Breast epithelium (tissue), 4 donors: ENCODE measurements around the gene CACNG8. TPM values are rescaled to one million over a fixed set of nuclear protein-coding genes. Genes with fewer than 3 reads are reported as not detected.

Experiments used
- DNase-seq, 2 donors: peaks; one replicate each; pipeline ENCODE4 v3.0.0-alpha.2; 2019; ENCODE audit warnings: low spot score in 2 of 2
- H3K27ac ChIP-seq, 2 donors: fragments of 200-600 bp; sonication (generic) in 1 of 2; one replicate each; pipeline ENCODE4 v1.5.1; 2016 to 2019; ENCODE audit warnings: mild to moderate bottlenecking in 1 of 2
- H3K27me3 ChIP-seq, 2 donors: fragments of 200-600 bp; sonication (generic) in 1 of 2; one replicate each; pipeline versions ENCODE4 v1.5.1 to v1.6.0; 2017 to 2019; ENCODE audit warnings: control low read depth in 1 of 2, mild to moderate bottlenecking in 1 of 2
- H3K36me3 ChIP-seq: fragments of 200-600 bp; one replicate; pipeline ENCODE4 v1.5.1; 2019
- H3K4me1 ChIP-seq, 2 donors: fragments of 200-600 bp; sonication (generic); one replicate each; pipeline ENCODE4 v1.5.1; 2016 to 2019; ENCODE audit warnings: control low read depth in 1 of 2
- H3K4me3 ChIP-seq, 3 donors: fragments of 200-600 bp; sonication (generic); 1 replicate in 2 of 3; 2 replicates in 1 of 3; pipeline ENCODE4 v1.5.1; 2016 to 2019; ENCODE audit warnings: mild to moderate bottlenecking in 3 of 3, moderate library complexity in 2 of 3
- H3K9me3 ChIP-seq, 2 donors: fragments of 200-600 bp; sonication (generic) in 1 of 2; one replicate each; pipeline ENCODE4 v1.5.1; 2016 to 2019; ENCODE audit warnings: control low read depth in 1 of 2
- POLR2A ChIP-seq: fragments of 450-650 bp; IDR thresholded peaks from one replicate; pipeline ENCODE4 v1.6.1; 2016; ENCODE audit warnings: antibody characterized with exemption, mild to moderate bottlenecking, moderate library complexity
- POLR2AphosphoS5 ChIP-seq, 3 donors: sonication (generic); formaldehyde crosslinking; IDR thresholded peaks; one replicate each; pipeline ENCODE4 v1.6.1; 2017; ENCODE audit warnings: antibody characterized with exemption in 3 of 3
- intact Hi-C: fragments of 100-400 bp; cut with DNase I; formaldehyde crosslinking; loops from one replicate; pipeline ENCODE4 v1.15.1; 2023; ENCODE audit warnings: low total_unique reads
- total RNA-seq, 3 donors: library from RNA; depleted of rRNA; stranded (reverse); fragments of >200 nt; gene quantifications; one replicate each; pipeline ENCODE4 v1.1.0, GENCODE V29; 2016
- TF ChIP-seq, protein P1 (sequence below), 3 donors: fragments of 450-650 bp; IDR thresholded peaks; one replicate each; pipeline ENCODE4 v1.5.1; 2016 to 2017; ENCODE audit warnings: antibody characterized with exemption in 3 of 3, mild to moderate bottlenecking in 3 of 3, moderate library complexity in 3 of 3

CACNG8 gene
- total RNA-seq, 3 donors from 2014 or later = under 0.01 TPM; not detected in 2

DNA sequence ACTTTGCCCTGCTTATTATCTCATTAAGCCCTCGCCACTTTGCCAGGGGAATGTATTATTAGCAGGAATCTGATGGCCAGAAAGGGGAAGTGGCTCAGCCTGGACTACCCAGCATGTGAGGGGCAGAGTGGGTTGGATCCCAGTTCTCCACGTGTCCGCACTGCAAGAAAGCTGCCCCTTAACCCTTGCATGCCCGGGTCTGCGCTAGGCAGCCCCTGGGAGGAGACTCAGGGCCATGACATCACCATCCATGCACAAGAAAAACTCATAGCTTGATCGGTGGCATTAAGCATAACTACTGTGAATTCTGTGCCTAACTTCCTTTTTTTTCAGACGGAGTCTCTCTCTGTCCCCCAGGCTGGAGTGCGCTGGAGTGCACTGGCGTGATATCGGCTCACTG lies 8.9 kb downstream of the CACNG8 start:
- Histone ChIP-seq H3K27ac (no peak overlapping the region), H3K4me3 (no peak overlapping the region), H3K36me3 (no peaks in the 10 kb centered on the region), H3K27me3 (peaks cover 0 to 29% of the 10 kb centered on the region in 2 donors), H3K9me3 (no peaks in the 10 kb centered on the region), H3K4me1 (no peaks in the 10 kb centered on the region)
- intact Hi-C loops = no loop called here
- no peak for DNase-seq
- no peak for TF ChIP-seq POLR2A

DNA sequence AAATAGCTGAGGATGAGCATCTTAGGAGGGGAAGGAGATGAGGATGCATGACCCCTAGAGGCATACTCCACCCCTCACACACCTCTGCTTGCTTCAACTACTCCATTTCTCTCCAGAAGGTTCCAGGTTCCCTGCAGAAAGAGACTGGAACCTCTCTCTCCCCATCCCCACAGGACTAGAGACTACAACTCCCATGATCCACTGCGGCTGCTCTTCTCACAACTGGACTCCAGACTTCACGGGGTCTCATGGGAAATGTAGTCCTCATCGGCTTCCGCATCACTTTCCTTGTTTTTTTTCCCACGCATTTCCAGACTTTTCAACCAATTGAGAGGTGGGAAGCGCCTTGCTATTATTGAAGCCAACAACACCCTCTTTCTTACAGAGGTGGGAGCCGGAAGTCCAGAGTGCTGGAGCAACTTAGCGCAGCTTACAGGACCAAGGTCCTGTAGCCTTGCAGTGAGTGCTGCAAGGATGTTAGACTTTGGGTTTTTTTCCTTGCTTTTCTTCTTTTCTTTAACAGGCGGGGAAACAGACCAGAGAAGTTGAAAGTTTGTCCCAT lies 14.8 kb downstream of the CACNG8 start:
- peak in 1 of 2 donors; percentile 59 for DNase-seq

GRCh38 chr19:53977991-53978731 lies 15.4 kb downstream of the CACNG8 start:
- intact Hi-C loops = no loop called here
- no peak for DNase-seq
- Histone ChIP-seq H3K27me3 (peaks cover 10 to 79% of the 10 kb centered on the region in 2 donors), H3K36me3 (no peaks in the 10 kb centered on the region), H3K27ac (no peak overlapping the region), H3K9me3 (no peaks in the 10 kb centered on the region), H3K4me3 (peak overlapping the region; percentile 11 to 55 (median 27)), H3K4me1 (no peaks in the 10 kb centered on the region)
- TF ChIP-seq, protein P1, sequence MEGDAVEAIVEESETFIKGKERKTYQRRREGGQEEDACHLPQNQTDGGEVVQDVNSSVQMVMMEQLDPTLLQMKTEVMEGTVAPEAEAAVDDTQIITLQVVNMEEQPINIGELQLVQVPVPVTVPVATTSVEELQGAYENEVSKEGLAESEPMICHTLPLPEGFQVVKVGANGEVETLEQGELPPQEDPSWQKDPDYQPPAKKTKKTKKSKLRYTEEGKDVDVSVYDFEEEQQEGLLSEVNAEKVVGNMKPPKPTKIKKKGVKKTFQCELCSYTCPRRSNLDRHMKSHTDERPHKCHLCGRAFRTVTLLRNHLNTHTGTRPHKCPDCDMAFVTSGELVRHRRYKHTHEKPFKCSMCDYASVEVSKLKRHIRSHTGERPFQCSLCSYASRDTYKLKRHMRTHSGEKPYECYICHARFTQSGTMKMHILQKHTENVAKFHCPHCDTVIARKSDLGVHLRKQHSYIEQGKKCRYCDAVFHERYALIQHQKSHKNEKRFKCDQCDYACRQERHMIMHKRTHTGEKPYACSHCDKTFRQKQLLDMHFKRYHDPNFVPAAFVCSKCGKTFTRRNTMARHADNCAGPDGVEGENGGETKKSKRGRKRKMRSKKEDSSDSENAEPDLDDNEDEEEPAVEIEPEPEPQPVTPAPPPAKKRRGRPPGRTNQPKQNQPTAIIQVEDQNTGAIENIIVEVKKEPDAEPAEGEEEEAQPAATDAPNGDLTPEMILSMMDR (IDR thresholded peaks at IDR 0.05) = no peak

More for the DNA sequence above, 14.8 kb downstream of the CACNG8 start:
- Histone ChIP-seq H3K9me3 (no peaks in the 10 kb centered on the region), H3K4me1 (no peaks in the 10 kb centered on the region), H3K27ac (no peak overlapping the region), H3K27me3 (peaks cover 7 to 74% of the 10 kb centered on the region in 2 donors), H3K36me3 (no peaks in the 10 kb centered on the region), H3K4me3 (peak overlapping the region; percentile 11 to 55 (median 27))
- intact Hi-C loops = no loop called here
- TF ChIP-seq POLR2A = no peak
- TF ChIP-seq, protein P1 (IDR thresholded peaks at IDR 0.05) = no peak
- no peak for TF ChIP-seq POLR2AphosphoS5 (IDR thresholded peaks at IDR 0.05)

GRCh38 chr19:53978975-53979801 lies 16.5 kb downstream of the CACNG8 start:
- Histone ChIP-seq H3K27me3 (peaks cover 10 to 90% of the 10 kb centered on the region in 2 donors), H3K4me1 (no peaks in the 10 kb centered on the region), H3K4me3 (peak overlapping the region; percentile 15 to 59 (median 41)), H3K27ac (no peak overlapping the region), H3K9me3 (peaks cover 0 to 4% of the 10 kb centered on the region in 2 donors), H3K36me3 (no peaks in the 10 kb centered on the region)
- intact Hi-C loops = no loop called here
- TF ChIP-seq POLR2A (no peak), POLR2AphosphoS5 (IDR thresholded peaks at IDR 0.05) (no peak)
- TF ChIP-seq, protein P1 (IDR thresholded peaks at IDR 0.05) = no peak
- no peak for DNase-seq

DNA sequence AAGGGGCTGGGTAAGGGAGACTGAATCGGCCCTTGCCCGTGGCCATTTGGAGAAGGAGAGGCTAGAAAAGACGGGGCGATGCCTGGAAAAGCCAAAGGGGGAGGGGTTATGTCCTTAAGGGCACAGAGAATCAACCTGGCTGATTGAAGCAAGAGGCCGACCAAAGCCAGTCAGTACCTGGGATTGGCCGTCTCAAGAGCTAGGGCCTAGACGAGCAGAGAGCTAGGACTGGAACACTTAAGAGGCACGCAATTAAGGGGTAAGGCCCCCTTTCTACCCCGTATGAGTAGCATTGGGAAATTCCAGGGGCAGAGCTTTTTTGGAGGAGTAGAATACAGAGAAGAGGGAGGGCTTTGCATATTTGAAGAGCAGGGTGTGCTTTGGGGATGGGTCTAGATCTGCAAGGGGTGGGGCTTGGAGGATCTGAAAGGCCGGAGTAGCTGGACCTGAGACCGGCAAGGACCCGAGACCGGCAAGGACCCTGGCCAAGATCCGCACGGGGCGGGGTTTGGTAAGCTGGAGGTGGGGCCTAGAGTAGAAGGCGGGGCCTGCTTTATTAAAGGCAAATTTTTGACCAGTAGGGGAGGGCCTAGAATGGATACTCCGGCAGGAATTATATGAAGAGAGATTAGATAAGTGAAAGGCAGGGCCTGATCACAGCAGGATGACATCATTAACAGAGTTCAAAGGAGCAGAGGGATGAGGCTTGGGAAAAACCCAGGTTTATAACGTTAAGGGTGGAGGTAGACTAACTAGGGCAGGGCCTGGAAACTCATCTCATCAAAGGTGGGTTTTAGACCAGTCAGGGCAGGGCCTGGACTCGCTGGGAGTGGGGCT lies 18.0 kb downstream of the CACNG8 start:
- DNase-seq = no peak
- Histone ChIP-seq H3K36me3 (no peaks in the 10 kb centered on the region), H3K4me3 (peak overlapping the region; percentile 15 to 59 (median 41)), H3K4me1 (no peaks in the 10 kb centered on the region), H3K27ac (no peak overlapping the region), H3K9me3 (peaks cover 0 to 4% of the 10 kb centered on the region in 2 donors), H3K27me3 (peaks cover 10 to 82% of the 10 kb centered on the region in 2 donors)
- intact Hi-C loops = loop anchor here (1.0 to 10.0 kb wide), 2 partner anchors 16 to 1494 kb away; partner anchors contain the start of gene ZNF628
- TF ChIP-seq POLR2AphosphoS5 (IDR thresholded peaks at IDR 0.05) (no peak), POLR2A (no peak)
- TF ChIP-seq, protein P1 (IDR thresholded peaks at IDR 0.05) = no peak
